NCI-H2196 (cell line): ENCODE measurements around the gene WARS2.
A peak's percentile ranks its signal among the peaks of the same experiment; 100 is the strongest.
"Not testable (repeated sequence)": the region's sequence is repeated elsewhere in the genome, so short reads cannot be mapped to it uniquely, and the experiment has no call there.

ENCODE experiments used
- DNase-seq: peaks from one replicate; lab custom pipeline; 2025; ENCODE audit not compliant: unreplicated experiment; lab: John Stamatoyannopoulos, UW

WARS2 gene

DNA sequence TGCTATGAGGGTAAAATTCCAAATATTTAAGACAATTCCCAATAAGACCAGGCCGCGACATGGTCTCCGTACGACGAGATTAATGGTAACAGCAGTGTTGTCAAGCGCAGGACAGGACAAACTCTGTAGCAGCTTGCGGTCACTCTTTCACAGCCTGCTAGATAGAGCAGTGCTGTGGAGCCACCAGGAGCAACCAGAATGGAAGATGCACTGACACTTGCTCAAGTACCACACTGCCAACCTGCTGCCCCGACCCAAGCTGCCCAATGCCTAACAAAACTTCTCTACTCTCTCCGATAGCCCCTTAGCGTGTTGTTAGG, 636 bp downstream of the WARS2 start:
- no peak for DNase-seq

DNA sequence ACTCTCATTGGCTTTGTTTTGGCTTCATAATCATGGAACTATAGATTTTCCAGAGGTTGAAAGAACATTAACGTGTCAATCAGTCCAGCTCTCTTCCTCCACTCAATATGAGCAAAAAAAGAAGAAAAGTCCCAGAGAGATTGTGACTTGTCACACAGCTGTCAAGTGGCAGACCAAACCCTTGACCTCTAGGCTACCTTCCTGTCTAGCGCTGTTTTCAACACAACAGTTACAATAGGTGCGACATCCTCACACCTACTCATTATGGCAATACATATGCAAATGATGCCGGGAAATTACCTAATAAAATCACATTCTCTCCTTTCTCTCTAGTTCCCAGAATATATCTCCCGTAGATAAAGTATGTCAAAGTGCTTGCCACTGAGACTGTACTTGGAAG, 1.1 kb downstream of the WARS2 start:
- DNase-seq: peak; percentile 14

DNA sequence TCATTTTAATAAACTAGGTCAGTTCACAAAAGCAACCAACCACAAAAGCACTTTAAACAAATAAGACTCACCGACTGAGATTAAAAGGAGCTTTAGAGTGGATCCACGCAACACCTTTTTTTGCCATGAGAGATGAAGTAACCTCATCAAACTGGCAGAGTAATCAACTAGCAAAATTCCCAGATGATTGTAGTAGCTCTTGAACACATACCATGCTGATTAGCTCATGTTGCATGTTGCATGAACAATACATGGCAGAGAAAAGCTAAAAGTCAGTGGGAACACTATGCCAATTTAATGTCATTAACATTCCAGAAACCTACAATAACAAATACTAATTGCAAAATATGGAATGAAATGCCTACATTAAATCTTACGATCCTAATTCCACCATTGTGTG, 4.1 kb downstream of the WARS2 start:
- no peak for DNase-seq

DNA sequence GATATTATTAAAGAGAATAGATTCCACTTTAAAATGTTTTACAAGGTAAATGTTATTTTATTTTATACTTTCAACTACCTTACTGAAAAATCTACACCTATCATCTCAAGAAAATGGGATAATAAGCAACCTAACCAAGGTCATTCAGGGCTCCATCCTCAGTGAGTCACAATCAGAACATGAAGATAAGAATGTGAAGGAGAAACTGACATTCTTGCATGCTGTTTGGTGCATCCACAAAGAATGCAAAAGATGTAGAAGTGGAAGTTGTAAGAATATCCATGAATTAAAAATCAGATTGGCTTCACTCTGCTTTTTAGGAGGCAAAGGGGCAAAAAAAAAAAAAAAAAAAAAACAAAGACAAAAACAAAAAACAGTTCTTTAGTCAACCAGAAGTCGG, 6.5 kb downstream of the WARS2 start:
- DNase-seq: no peak

DNA sequence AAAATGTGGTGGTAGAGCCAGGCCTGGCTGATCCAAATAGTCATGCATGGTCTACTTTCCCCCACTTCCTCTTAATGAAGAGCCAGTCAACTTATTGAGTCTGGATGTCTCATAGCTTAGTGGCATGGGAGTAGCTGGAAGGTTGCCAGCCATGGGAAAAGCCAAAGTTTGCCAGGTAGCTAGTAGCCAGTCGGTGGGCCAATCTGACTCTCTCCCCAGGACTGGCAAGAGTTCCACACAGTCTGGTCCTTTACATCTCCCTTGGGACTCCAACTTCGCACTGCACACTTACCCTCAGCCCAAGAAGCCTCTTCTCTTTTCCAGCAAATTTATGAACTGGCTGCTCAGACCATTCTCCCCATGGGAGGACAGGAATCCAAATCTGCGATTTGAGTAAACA, 8.3 kb downstream of the WARS2 start:
- no peak for DNase-seq

DNA sequence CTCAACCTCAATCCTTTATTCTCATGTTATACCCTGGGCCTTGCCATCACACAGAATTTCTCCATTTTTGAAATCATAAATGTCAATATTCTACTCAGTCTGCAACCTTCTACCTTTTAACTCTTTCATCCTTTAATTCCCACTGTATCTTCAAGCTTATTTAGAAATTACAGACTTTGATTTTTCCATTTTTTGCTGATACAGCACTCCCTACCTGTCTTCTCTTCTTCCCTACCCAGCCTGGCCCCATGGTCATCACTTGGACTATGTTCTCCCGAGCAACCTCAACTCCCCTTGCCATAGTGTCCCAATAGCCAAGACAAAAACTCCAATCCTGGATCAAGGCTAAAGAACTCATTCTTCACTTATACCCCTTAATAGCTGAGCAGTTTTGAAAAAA, 14.6 kb downstream of the WARS2 start:
- DNase-seq: no peak

DNA sequence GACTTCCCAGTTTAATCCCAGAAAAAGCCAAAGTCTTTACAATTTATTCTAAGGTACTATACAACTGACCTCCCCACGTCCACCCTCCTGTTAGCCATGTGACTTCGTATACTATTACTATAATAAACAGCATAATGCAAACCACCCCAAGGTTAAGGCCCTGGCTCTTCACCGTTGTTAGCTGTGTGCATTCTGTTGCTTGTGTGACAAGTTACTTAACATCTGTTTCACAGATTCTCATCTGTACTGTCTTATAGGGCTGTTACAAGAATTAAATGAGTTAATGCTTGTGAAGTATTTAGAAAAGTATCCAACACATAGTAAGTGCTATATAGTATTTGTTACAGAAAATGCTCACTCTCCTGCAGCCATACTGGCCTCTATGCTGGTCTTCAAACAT, 15.7 kb downstream of the WARS2 start:
- DNase-seq: no peak

DNA sequence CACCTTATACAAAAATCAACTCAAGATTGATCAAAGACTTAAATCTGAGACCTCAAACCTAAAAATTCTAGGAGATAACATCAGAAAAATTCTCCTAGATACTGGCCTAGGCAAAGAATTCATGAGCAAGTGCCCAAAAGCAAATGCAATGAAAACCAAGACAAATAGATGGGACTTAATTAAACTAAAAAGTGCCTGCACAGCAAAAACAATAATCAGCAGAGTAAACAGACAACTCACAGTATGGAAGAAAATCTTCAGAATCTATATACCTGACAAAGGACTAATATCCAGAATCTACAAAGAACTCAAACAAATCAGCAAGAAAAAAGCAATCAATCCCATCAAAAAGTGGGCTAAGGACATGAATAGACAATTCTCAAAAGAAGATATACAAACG, 18.6 kb downstream of the WARS2 start:
- DNase-seq: not testable (repeated sequence)

DNA sequence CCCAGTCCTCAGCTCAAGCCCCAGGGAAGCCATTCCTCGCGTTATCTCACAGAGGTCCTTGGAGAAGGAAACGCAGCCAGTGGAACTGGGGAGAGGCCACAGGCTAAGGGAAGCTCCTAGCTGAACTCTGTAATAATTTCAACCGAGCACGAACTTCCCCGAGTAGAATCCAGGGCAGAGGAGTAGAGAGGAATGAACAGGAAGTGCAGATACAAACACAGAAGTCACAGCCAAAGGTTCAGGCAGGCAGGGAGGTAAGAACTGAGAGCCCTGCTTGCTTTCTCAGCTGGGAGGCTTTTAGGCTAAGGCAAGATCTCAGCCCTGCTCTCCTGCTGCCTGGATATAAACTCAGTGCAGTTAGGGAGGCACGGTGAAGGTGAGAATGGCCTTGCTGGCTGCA, 23.7 kb downstream of the WARS2 start:
- DNase-seq: no peak

DNA sequence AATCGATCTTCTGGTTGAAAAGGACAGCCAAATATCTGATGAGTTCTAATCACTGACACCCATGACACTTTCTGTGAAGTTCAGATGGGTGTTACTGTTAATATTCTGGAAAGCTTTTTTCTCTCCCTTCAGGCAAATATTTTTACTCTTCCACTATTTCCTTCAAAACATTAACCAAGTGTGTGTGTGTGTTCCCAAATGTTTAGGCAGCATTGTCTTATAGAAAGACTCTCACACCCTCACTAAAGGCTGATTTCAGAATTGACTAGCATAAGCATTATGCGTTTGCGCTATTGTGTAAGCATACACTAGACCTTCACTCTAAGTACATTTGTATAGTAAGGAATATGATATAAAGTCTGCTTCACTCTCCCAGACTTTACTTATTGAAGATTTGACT, 24.7 kb downstream of the WARS2 start:
- DNase-seq: no peak

DNA sequence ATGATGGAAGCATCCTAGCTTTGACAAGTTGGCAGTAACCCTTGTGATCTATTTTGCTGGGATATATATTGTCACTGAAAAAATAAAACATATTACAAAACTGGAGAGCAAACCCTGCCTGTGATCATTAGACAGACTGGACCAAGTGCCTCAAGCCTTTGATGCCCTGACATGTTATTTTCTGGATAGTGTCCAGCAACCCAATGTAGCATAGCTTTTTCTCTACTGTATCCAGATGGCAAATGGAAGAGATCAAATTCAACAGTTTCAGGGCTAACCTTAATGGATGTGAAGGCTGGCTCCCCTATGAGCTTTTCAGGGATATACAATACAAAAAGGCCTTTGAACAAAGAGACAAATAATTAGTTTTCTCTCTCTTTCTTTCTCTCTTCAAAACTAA, 25.1 kb downstream of the WARS2 start:
- no peak for DNase-seq

DNA sequence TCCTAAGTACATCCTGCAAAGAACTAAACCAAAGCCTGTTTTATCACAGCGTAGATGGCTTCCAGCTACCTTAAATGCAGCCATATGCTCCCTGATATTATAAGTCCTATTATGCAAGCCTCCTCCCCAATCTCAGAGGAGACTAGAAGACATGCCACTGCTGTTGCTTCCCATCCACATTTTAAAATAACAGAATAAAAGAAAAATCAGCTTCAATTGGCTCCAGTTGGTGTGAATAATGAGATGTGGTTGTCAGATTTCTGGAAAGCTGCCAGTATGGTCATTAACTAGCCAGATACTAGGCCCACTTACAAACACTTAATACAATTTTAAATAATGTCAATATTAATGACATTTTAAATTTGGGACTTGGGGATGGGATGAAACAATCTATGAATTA, 25.7 kb downstream of the WARS2 start:
- no peak for DNase-seq

DNA sequence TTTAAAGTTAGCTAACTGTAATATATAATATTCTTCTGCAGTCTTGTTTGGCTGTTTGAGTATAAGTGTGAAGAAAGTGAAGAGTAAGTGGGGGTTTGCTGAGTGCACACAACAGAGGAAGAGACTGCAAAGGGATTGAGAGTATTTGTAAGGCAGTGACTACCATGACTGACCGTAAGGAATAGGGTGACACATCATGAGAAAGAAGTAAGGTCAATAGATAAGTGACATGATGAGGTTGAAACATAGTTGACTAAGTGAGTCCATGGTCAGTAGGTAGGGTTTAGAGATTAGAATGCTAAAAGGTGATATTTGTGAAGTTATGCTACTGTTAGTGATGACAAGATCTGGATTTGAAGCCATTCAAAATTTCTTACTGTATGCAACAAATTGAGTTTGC, 27.7 kb downstream of the WARS2 start:
- no peak for DNase-seq

DNA sequence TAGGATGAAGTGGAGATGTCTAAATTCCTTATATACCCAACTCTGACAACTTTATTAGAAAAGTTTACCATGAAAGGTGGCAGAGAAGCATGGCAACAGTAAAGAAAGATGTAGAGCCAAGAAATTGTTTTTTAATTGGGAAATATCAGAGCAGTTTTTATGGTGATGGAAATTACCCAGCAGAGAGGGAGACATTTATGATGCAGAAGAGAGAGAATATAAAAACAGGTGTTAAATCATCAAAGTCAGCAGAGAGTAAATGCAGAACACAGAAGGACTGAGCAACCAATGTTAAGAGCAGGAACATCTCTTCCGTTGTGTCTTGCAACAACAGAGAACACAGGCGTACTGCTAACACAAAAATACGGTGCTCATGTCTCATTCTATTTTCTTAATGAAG, 28.2 kb downstream of the WARS2 start:
- DNase-seq: no peak

DNA sequence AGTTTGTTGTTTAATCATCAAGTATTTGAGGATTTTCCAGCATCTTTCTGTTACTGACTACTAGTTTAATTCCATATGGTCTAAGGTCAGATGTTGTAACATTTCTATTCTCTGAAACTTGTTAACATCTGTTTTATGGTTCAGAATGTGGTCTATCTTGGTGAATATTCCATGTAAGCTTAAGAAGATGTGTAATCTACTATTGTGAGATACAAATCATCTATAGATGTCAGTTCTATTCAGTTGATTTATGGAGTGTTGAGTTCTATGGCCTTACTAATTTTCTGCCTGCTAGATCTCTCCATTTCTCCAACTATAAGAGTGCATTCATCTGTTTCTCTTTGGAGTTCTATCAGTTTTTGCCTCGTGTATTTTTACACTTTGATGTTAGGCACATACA, 31.5 kb downstream of the WARS2 start:
- DNase-seq: no peak

DNA sequence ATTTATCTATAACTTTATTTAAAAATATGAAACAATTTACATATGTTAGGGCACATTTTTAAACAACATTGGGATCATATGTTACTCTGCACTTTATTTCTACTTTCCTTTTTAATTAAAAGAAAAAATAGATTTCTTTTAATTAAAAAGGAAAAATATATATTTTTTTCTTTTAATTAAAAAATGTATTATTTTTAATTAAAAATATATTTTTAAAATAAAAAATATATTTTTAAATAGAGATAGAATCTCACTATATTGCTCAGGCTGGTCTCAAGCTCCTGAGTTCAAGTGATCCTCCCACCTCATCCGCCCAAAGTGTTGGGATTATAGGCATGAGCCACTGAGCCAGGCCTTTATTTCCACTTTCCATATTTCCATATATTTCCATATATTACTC, 36.7 kb downstream of the WARS2 start:
- DNase-seq: no peak

DNA sequence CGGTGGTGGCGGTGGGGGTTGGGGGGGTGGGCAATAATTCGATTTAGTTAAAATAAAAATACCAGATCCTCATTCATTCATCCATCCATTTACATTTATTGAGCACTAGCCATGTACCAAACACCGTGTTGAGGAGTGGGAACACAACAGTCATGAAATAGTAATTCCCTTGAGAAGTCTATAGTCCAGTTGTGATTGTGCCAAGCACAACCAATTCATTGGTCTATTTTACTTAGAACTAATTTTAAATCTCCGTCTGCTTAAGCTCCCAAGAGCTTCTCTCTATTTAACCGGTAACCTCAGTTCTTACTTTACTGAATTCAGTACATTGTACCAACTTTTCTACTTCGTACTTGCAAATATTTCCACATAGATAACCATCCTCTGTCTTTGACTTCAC, 38.4 kb downstream of the WARS2 start:
- no peak for DNase-seq

DNA sequence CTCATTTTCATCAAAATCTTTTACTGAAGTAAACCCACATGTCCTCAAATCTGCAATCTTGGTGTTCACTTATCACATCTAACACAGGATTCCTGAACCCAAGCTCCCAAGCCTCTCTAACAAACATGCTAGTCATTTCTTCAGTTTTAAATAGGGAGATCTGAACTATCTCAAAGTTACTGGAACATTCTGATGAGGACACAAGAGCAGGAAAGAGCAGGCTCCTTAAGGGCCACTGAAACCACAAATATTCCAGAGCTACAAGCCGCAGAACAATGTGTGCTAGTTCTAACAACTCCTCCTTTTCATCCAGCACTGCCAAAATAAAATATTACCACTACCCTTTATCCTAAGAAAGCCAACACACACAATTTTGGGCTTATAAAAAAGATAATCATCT, 38.9 kb downstream of the WARS2 start:
- no peak for DNase-seq

DNA sequence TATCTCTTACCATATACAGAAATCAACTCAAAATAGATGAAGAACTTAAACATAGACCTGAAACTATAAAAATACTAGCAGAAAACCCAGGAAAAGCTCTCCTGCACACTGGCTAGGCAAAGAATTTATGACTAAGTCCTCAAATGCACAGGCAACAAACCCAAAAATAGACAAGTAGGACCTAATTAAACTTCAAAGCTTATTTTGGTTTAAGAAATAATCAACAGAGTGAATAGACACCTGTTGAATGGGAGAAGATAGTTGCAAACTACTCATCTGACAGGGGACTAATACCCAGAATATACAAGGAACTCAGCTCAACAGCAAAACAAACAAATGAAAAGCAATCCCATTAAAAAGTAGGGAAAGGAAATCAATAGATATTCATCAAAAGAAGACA, 40.7 kb downstream of the WARS2 start:
- DNase-seq: no peak

DNA sequence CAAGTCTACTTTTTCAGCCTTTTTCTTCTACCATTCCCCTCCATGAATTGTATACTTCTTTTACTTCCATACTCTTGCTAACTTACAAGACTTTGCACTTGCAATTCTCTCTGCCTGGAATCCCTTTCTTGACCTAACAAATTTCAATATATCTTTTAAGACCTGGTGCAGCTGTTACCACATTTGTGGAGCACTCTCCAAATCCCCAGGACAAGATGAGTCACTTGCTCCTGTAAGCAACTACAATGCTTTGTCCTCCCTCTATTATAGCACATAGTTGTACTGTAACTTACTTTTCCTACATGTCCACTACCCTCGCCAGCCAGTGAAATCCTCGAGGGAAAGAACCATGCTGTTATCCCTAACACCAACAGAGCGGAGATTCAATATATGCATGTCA, 43.1 kb downstream of the WARS2 start:
- no peak for DNase-seq

DNA sequence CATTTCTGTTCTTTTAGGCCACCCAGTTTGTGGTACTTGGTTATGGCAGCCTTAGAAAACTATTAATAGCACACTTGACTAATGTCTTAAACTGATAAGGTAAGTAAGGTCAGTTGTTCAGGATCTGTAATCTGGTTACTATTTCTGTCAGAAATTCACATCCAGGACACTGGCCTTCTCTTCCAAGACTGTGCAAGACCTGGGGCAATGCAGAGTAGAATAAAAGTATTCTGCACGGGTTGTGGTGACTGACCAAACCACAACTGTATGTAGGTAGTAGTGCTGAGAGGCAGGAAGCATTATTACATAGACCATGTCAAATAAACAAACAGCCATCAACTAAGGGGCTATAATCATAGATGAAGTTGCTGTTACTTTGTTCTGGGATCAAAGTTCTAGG, 46.7 kb downstream of the WARS2 start:
- DNase-seq: no peak

DNA sequence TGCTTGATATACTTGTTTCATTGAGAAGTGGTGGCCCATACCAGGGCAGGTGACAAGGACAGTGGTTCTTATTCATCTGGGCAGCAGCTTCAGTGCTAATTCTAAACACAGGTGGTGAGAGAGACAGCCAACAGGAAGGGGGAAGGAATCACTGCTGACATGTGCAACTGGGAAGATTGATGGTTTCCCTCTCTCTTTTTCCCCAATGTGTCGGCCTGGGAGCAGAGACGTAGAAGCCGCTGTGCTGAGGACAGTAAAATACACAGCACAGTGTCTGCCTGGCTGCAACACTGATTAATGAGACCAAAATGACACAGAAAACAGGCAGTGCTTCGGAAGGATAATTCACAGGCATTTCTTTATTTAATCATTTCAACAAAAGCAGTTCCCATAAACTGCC, 48.8 kb downstream of the WARS2 start:
- DNase-seq: no peak

DNA sequence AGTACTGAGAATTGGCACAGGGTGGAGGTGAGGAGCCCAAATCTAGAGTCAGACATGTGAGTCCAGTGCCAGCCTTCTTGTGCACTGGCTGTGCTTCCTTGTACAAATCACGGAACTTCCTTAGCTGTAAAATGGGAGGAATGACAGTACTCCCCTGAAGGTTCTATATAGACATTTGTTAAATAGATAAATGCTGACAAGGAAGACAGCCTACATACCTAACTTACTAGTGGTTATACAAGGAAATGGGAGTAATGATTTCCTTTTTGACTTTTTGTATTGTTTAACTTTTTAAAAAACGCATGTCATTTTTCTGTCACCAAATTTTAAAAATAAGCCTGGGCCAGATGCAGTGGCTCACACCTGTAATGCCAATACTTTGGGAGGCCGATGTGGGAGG, 50.2 kb downstream of the WARS2 start:
- DNase-seq: no peak

DNA sequence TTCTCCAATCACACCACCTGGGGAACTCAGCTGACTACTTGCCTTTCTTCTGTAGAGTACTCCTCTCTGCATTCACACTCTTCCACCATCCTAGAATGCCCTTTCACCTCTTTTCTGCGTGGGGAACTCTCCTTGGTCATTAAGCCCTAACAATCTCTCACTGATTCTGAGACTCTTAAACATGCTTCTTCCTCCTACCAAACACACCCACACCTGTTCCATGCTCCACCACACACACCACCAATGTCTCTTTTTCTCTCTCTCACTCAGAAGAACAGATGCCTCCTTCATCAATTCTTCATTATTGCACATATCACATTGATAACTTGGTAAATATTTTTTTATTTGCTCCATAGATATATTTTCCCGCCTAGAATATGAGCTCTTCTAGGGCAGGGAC, 53.6 kb downstream of the WARS2 start:
- DNase-seq: no peak

DNA sequence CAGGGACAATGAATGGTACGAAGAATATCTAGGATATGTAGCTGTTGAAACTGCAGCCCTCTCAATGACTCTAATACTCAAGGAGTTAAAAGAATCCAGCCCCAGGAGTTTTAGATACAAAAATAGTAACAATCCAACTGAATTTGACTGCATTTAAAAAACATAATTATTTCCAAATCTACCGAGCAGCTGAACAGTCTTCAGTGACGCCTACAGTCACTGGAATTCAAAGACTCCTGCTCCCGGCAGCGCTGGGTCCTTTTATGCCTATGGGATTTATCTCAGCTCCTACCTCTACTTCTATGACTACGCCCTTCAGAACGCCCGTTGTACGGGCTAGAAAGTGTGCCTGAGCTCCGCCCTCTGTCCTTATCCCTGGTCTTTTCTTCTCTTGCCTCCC, 55.7 kb downstream of the WARS2 start:
- no peak for DNase-seq
